HS-5 (cell line): ENCODE data around the gene TBC1D32.
"Not testable (repeated sequence)": the region's sequence is repeated elsewhere in the genome, so short reads cannot be mapped to it uniquely, and the experiment has no call there.

Source experiments
- DNase-seq: peaks from one replicate; pipeline ENCODE4 v3.0.0-alpha.2; 2012; ENCODE audit warnings: low read depth

TBC1D32 gene

GRCh38 chr6:121319603-121320002 is 14.7 kb downstream of the TBC1D32 start:
- DNase-seq = no peak

- no peak for DNase-seq
These were observed 15.1 kb downstream of the TBC1D32 start for GRCh38 chr6:121319112-121319553.

GRCh38 chr6:121314381-121315112 is 19.7 kb downstream of the TBC1D32 start:
- no peak for DNase-seq

- DNase-seq = not testable (repeated sequence)
These were observed 22.5 kb downstream of the TBC1D32 start for GRCh38 chr6:121311814-121312213.

GRCh38 chr6:121310495-121310894 is 23.8 kb downstream of the TBC1D32 start:
- no peak for DNase-seq

GRCh38 chr6:121309768-121310469 is 24.4 kb downstream of the TBC1D32 start:
- DNase-seq = peak; percentile 49

- no peak for DNase-seq
These were observed 28.2 kb downstream of the TBC1D32 start for GRCh38 chr6:121305957-121306607.

- DNase-seq = no peak
These were observed 31.4 kb downstream of the TBC1D32 start for GRCh38 chr6:121302882-121303281.

GRCh38 chr6:121301156-121301555 is 33.1 kb downstream of the TBC1D32 start:
- DNase-seq = not testable (repeated sequence)

GRCh38 chr6:121297694-121298093 is 36.6 kb downstream of the TBC1D32 start:
- DNase-seq = no peak

- DNase-seq = peak; percentile 70
These were observed 49.2 kb downstream of the TBC1D32 start for GRCh38 chr6:121285041-121285440.

GRCh38 chr6:121274666-121275295 is 59.5 kb downstream of the TBC1D32 start:
- DNase-seq = no peak

GRCh38 chr6:121263742-121264141 is 70.5 kb downstream of the TBC1D32 start:
- DNase-seq = no peak

GRCh38 chr6:121260651-121261102 is 73.6 kb downstream of the TBC1D32 start:
- peak; percentile 18 for DNase-seq

GRCh38 chr6:121247386-121247785 is 86.9 kb downstream of the TBC1D32 start:
- DNase-seq = no peak

- no peak for DNase-seq
These were observed 91.9 kb downstream of the TBC1D32 start for GRCh38 chr6:121242386-121242785.

GRCh38 chr6:121237859-121238258 is 96.4 kb downstream of the TBC1D32 start:
- DNase-seq = no peak

- DNase-seq = no peak
These were observed 97.3 kb downstream of the TBC1D32 start for GRCh38 chr6:121236984-121237383.

GRCh38 chr6:121235386-121235785 is 98.9 kb downstream of the TBC1D32 start:
- no peak for DNase-seq

- no peak for DNase-seq
These were observed 110.3 kb downstream of the TBC1D32 start for GRCh38 chr6:121223930-121224329.

- DNase-seq = no peak
These were observed 111.1 kb downstream of the TBC1D32 start for GRCh38 chr6:121223212-121223611.

GRCh38 chr6:121222656-121223055 is 111.6 kb downstream of the TBC1D32 start:
- peak; percentile 43 for DNase-seq
